ENCODE data around the gene SYNGR4.

DNA sequence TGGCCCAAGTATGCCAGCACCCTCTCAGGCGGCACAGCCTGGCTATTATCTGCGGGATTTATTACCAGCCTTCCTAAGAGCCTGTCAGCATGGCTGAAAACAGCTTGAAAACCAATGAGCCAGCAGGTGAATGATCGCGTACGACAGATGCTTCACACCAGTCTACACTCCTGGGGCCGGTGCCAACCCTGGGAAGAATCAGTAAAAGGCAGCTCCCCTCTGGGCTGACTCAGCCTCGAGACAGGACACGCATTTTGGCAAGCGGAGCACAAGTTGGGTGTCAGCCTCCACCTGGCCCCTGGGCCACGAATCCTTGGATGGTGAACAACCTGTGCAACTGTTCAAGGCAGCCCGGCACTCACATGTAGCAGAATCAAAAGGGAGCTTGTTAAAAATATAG lies 23.2 kb upstream of the SYNGR4 start:
- no peak for TF ChIP-seq POLR2A (IDR thresholded peaks at IDR 0.05; ENCODE audit: low read length)
- no peak for TF ChIP-seq GATA1 (IDR thresholded peaks at IDR 0.05; ENCODE audit: low read depth, low read length)

Data from erythroblast (primary cell).